DMS153 (cell line): ENCODE measurements around the gene DMD.
"Not testable (repeated sequence)": the region's sequence is repeated elsewhere in the genome, so short reads cannot be mapped to it uniquely, and the experiment has no call there.

ENCODE experiments used
- DNase-seq: peaks from one replicate; lab custom pipeline; 2025; lab: John Stamatoyannopoulos, UW

The DMD gene

GRCh38 chrX:32852203-32852602, 359.1 kb downstream of the DMD start:
- no peak for DNase-seq

- no peak for DNase-seq
Measured at GRCh38 chrX:32851556-32851955, 359.8 kb downstream of the DMD start.

GRCh38 chrX:32847921-32848320, 363.4 kb downstream of the DMD start:
- no peak for DNase-seq

- no peak for DNase-seq
Measured at GRCh38 chrX:32842053-32842452, 369.3 kb downstream of the DMD start.

GRCh38 chrX:32839781-32840180, 371.6 kb downstream of the DMD start:
- DNase-seq, result no peak

- DNase-seq, result no peak
Measured at GRCh38 chrX:32825009-32825408, 386.3 kb downstream of the DMD start.

GRCh38 chrX:32804034-32804433, 407.3 kb downstream of the DMD start:
- no peak for DNase-seq

- DNase-seq, result no peak
Measured at GRCh38 chrX:32798990-32799389, 412.4 kb downstream of the DMD start.

GRCh38 chrX:32788936-32789335, 422.4 kb downstream of the DMD start:
- no peak for DNase-seq

- DNase-seq, result no peak
Measured at GRCh38 chrX:32780109-32780508, 431.2 kb downstream of the DMD start.

GRCh38 chrX:32778965-32779364, 432.4 kb downstream of the DMD start:
- DNase-seq, result no peak

GRCh38 chrX:32774966-32775365, 436.4 kb downstream of the DMD start:
- no peak for DNase-seq

GRCh38 chrX:32749070-32749469, 462.3 kb downstream of the DMD start:
- DNase-seq, result no peak

- no peak for DNase-seq
Measured at GRCh38 chrX:32745323-32745722, 466.0 kb downstream of the DMD start.

GRCh38 chrX:32744921-32745320, 466.4 kb downstream of the DMD start:
- no peak for DNase-seq

- no peak for DNase-seq
Measured at GRCh38 chrX:32741910-32742309, 469.4 kb downstream of the DMD start.

- DNase-seq, result no peak
Measured at GRCh38 chrX:32708542-32708941, 502.8 kb downstream of the DMD start.

- DNase-seq, result not testable (repeated sequence)
Measured at GRCh38 chrX:32705385-32705784, 506.0 kb downstream of the DMD start.

GRCh38 chrX:32687379-32687778, 524.0 kb downstream of the DMD start:
- DNase-seq, result no peak

- DNase-seq, result no peak
Measured at GRCh38 chrX:32678487-32678886, 532.9 kb downstream of the DMD start.

GRCh38 chrX:32673193-32673592, 538.2 kb downstream of the DMD start:
- DNase-seq, result no peak

GRCh38 chrX:32662516-32662915, 548.8 kb downstream of the DMD start:
- DNase-seq, result no peak

- no peak for DNase-seq
Measured at GRCh38 chrX:32644476-32645245, 566.7 kb downstream of the DMD start.

GRCh38 chrX:32642283-32642682, 569.1 kb downstream of the DMD start:
- DNase-seq, result no peak
